ENCODE measurements around the gene CELA3A. TPM values are rescaled to one million over a fixed set of nuclear protein-coding genes. Genes with fewer than 3 reads are reported as not detected.

Gene CELA3A
- total RNA-seq, 1 donor from 2014 or later: not detected

- Histone ChIP-seq H3K4me1 (peaks cover 45% of the 10 kb centered on the region), H3K36me3 (peaks cover 6% of the 10 kb centered on the region), H3K27me3 (ENCODE audit: low read depth) (no peaks in the 10 kb centered on the region), H3K9me3 (no peaks in the 10 kb centered on the region), H3K4me3 (peak overlapping the region; percentile 72), H3K27ac (peak overlapping the region; percentile 100)
- ATAC-seq (peak; percentile 78 to 83), DNase-seq (peak; percentile 81)
- intact Hi-C loops (cut with DNase I): no loop called here
- TF ChIP-seq CTCF (IDR thresholded peaks at IDR 0.05): no peak
Measured at GRCh38 chr1:22053017-22053860, 51.8 kb downstream of the CELA3A start.

GRCh38 chr1:22053861-22054770, 52.7 kb downstream of the CELA3A start:
- peaks cover 54% of the 10 kb centered on the region for H3K4me1 ChIP-seq
- ATAC-seq: no peak
- H3K36me3 ChIP-seq: peaks cover 15% of the 10 kb centered on the region
- TF ChIP-seq CTCF (IDR thresholded peaks at IDR 0.05): no peak
- H3K9me3 ChIP-seq: no peaks in the 10 kb centered on the region
- no peaks in the 10 kb centered on the region for H3K27me3 ChIP-seq (ENCODE audit: low read depth)
- peak overlapping the region; percentile 72 for H3K4me3 ChIP-seq
- intact Hi-C loops (cut with DNase I): no loop called here
- DNase-seq: no peak
- peak overlapping the region; percentile 100 for H3K27ac ChIP-seq

GRCh38 chr1:22055463-22055862, 54.0 kb downstream of the CELA3A start:
- ATAC-seq: no peak
- intact Hi-C loops (cut with DNase I): no loop called here
- Histone ChIP-seq H3K27ac (no peak overlapping the region), H3K36me3 (peaks cover 17% of the 10 kb centered on the region), H3K4me3 (peak overlapping the region; percentile 6), H3K4me1 (peaks cover 67% of the 10 kb centered on the region), H3K27me3 (ENCODE audit: low read depth) (no peaks in the 10 kb centered on the region), H3K9me3 (no peaks in the 10 kb centered on the region)
- DNase-seq: no peak
- no peak for TF ChIP-seq CTCF (IDR thresholded peaks at IDR 0.05)

- H3K9me3 ChIP-seq: no peaks in the 10 kb centered on the region
- peaks cover 17% of the 10 kb centered on the region for H3K36me3 ChIP-seq
- H3K27me3 ChIP-seq (ENCODE audit: low read depth): no peaks in the 10 kb centered on the region
- DNase-seq (no peak), ATAC-seq (no peak)
- intact Hi-C loops (cut with DNase I): no loop called here
- H3K4me3 ChIP-seq: no peak overlapping the region
- no peak for TF ChIP-seq CTCF (IDR thresholded peaks at IDR 0.05)
- H3K27ac ChIP-seq: no peak overlapping the region
- H3K4me1 ChIP-seq: peaks cover 73% of the 10 kb centered on the region
Measured at GRCh38 chr1:22056043-22056442, 54.6 kb downstream of the CELA3A start.

- Histone ChIP-seq H3K4me3 (no peak overlapping the region), H3K9me3 (no peaks in the 10 kb centered on the region), H3K4me1 (peaks cover 82% of the 10 kb centered on the region), H3K27ac (no peak overlapping the region), H3K27me3 (ENCODE audit: low read depth) (no peaks in the 10 kb centered on the region), H3K36me3 (peaks cover 17% of the 10 kb centered on the region)
- intact Hi-C loops (cut with DNase I): no loop called here
- ATAC-seq (no peak), DNase-seq (no peak)
- TF ChIP-seq CTCF (IDR thresholded peaks at IDR 0.05): no peak
Measured at GRCh38 chr1:22056936-22057335, 55.5 kb downstream of the CELA3A start.

All from lower lobe of right lung (tissue), 2 donors.